Measurements from ENCODE around the gene AOAH. TPM values are rescaled to one million over a fixed set of nuclear protein-coding genes. Genes with fewer than 3 reads are reported as not detected.

The AOAH gene
- total RNA-seq, 1 donor from 2014 or later: 5.5 TPM

DNA sequence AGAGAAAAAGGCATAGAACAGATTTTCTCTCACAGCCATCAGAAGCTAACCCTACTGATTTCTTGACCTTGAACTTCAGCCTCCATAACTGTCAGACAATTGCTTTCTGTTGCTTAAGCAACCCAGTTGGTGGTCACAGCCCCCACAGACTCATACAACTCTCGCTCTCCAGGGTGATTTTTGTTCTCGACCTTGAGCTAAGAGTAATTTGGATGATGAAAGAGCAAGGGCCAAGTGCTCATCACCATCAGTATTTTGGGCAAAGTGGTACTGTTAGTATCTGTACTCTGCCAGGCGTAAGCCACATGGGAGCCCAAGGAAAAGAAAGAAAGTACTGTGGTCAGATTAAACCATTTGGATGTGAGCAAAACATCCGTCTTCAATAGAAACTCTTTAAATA is 81.9 kb downstream of the AOAH start:
- no peak overlapping the region for H3K4me2 ChIP-seq
- H3K79me2 ChIP-seq (ENCODE audit: low read depth): no peaks in the 10 kb centered on the region
- TF ChIP-seq EZH2 (IDR thresholded peaks at IDR 0.05): no peak
- no peak for TF ChIP-seq EZH2phosphoT487 (IDR thresholded peaks at IDR 0.05)
- TF ChIP-seq, protein P1, sequence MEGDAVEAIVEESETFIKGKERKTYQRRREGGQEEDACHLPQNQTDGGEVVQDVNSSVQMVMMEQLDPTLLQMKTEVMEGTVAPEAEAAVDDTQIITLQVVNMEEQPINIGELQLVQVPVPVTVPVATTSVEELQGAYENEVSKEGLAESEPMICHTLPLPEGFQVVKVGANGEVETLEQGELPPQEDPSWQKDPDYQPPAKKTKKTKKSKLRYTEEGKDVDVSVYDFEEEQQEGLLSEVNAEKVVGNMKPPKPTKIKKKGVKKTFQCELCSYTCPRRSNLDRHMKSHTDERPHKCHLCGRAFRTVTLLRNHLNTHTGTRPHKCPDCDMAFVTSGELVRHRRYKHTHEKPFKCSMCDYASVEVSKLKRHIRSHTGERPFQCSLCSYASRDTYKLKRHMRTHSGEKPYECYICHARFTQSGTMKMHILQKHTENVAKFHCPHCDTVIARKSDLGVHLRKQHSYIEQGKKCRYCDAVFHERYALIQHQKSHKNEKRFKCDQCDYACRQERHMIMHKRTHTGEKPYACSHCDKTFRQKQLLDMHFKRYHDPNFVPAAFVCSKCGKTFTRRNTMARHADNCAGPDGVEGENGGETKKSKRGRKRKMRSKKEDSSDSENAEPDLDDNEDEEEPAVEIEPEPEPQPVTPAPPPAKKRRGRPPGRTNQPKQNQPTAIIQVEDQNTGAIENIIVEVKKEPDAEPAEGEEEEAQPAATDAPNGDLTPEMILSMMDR (IDR thresholded peaks at IDR 0.05): no peak
- H3K36me3 Mint-ChIP-seq: no peaks in the 10 kb centered on the region
- H3K4me1 Mint-ChIP-seq: peaks cover 42% of the 10 kb centered on the region
- DNase-seq (ENCODE audit: low spot score): no peak
- H3K27ac Mint-ChIP-seq: no peak overlapping the region
- no peak overlapping the region for H3K9ac ChIP-seq
- no peaks in the 10 kb centered on the region for H3K9me3 ChIP-seq (ENCODE audit: low read depth)
- H3K27ac ChIP-seq: no peak overlapping the region
- H3F3A ChIP-seq (ENCODE audit: low read depth): peaks cover 11% of the 10 kb centered on the region
- H3K4me3 ChIP-seq: no peak overlapping the region
- H3K4me1 ChIP-seq: peaks cover 51% of the 10 kb centered on the region
- peaks cover 15% of the 10 kb centered on the region for H3K27me3 Mint-ChIP-seq (ENCODE audit: insufficient read depth, low read depth)
- H3K27me3 ChIP-seq: no peaks in the 10 kb centered on the region
- no peaks in the 10 kb centered on the region for H3K36me3 ChIP-seq
- H2AFZ ChIP-seq (replicated peaks): no peak overlapping the region
- H3K9me3 Mint-ChIP-seq: no peaks in the 10 kb centered on the region
- no peaks in the 10 kb centered on the region for H4K20me1 ChIP-seq (ENCODE audit: low read depth)
- H3K4me3 Mint-ChIP-seq: no peak overlapping the region

- Histone ChIP-seq H4K20me1 (ENCODE audit: low read depth) (no peaks in the 10 kb centered on the region), H2AFZ (replicated peaks) (no peak overlapping the region), H3K4me1 (peaks cover 53% of the 10 kb centered on the region), H3K9ac (no peak overlapping the region), H3K79me2 (ENCODE audit: low read depth) (no peaks in the 10 kb centered on the region), H3K4me3 (no peak overlapping the region), H3K9me3 (ENCODE audit: low read depth) (no peaks in the 10 kb centered on the region), H3K27ac (no peak overlapping the region), H3K4me2 (no peak overlapping the region), H3K27me3 (no peaks in the 10 kb centered on the region), H3F3A (ENCODE audit: low read depth) (peaks cover 11% of the 10 kb centered on the region), H3K36me3 (no peaks in the 10 kb centered on the region)
- H3K27ac Mint-ChIP-seq: no peak overlapping the region
- no peaks in the 10 kb centered on the region for H3K36me3 Mint-ChIP-seq
- peaks cover 42% of the 10 kb centered on the region for H3K4me1 Mint-ChIP-seq
- no peak overlapping the region for H3K4me3 Mint-ChIP-seq
- peaks cover 15% of the 10 kb centered on the region for H3K27me3 Mint-ChIP-seq (ENCODE audit: insufficient read depth, low read depth)
- no peaks in the 10 kb centered on the region for H3K9me3 Mint-ChIP-seq
- DNase-seq (ENCODE audit: low spot score): no peak
- TF ChIP-seq EZH2 (IDR thresholded peaks at IDR 0.05): no peak
- TF ChIP-seq, protein P1 (IDR thresholded peaks at IDR 0.05): no peak
- TF ChIP-seq EZH2phosphoT487 (IDR thresholded peaks at IDR 0.05): no peak
Measured at GRCh38 chr7:36642010-36642409, 82.3 kb downstream of the AOAH start.

GRCh38 chr7:36640682-36641081 is 83.6 kb downstream of the AOAH start:
- H3K36me3 ChIP-seq: no peaks in the 10 kb centered on the region
- TF ChIP-seq EZH2phosphoT487 (IDR thresholded peaks at IDR 0.05) (no peak), EZH2 (IDR thresholded peaks at IDR 0.05) (no peak)
- TF ChIP-seq, protein P1 (IDR thresholded peaks at IDR 0.05): no peak
- no peak for DNase-seq (ENCODE audit: low spot score)
- Mint-ChIP-seq H3K9me3 (no peaks in the 10 kb centered on the region), H3K27me3 (ENCODE audit: insufficient read depth, low read depth) (peaks cover 15% of the 10 kb centered on the region), H3K4me1 (peaks cover 34% of the 10 kb centered on the region), H3K4me3 (no peak overlapping the region), H3K36me3 (no peaks in the 10 kb centered on the region), H3K27ac (no peak overlapping the region)
- no peak overlapping the region for H3K27ac ChIP-seq
- no peaks in the 10 kb centered on the region for H3K27me3 ChIP-seq
- H3K9me3 ChIP-seq (ENCODE audit: low read depth): no peaks in the 10 kb centered on the region
- no peak overlapping the region for H2AFZ ChIP-seq (replicated peaks)
- peaks cover 44% of the 10 kb centered on the region for H3K4me1 ChIP-seq
- peaks cover 11% of the 10 kb centered on the region for H3F3A ChIP-seq (ENCODE audit: low read depth)
- H3K79me2 ChIP-seq (ENCODE audit: low read depth): no peaks in the 10 kb centered on the region
- no peak overlapping the region for H3K9ac ChIP-seq
- no peak overlapping the region for H3K4me2 ChIP-seq
- no peak overlapping the region for H3K4me3 ChIP-seq
- H4K20me1 ChIP-seq (ENCODE audit: low read depth): no peaks in the 10 kb centered on the region

All from neural progenitor cell (in vitro differentiated cells).